Adrenal gland (tissue), 12 donors: ENCODE measurements around the gene HECW1. TPM values are rescaled to one million over a fixed set of nuclear protein-coding genes. Genes with fewer than 3 reads are reported as not detected.

Experiments
- DNase-seq, 7 donors: peaks; one replicate each; pipeline ENCODE4 v3.0.0-alpha.2; 2019 to 2020
- H3K27ac ChIP-seq, 5 donors: fragments of 200-600 bp; sonication (generic) in 4 of 5; 1 replicate in 3 of 5; 2 replicates in 2 of 5; pipeline versions ENCODE4 v1.5.1 to v1.8.0; 2016 to 2020; ENCODE audit warnings: mild to moderate bottlenecking in 1 of 5
- H3K27me3 ChIP-seq: fragments of 200-600 bp; 2 replicates; pipeline ENCODE4 v1.8.0; 2021
- H3K36me3 ChIP-seq, 2 donors: fragments of 200-600 bp; replicated peaks in 1 of 2; 1 replicate in 1 of 2; 2 replicates in 1 of 2; pipeline versions ENCODE4 v1.5.1 to v1.8.0; 2018 to 2022
- H3K4me1 ChIP-seq, 2 donors: fragments of 200-600 bp; replicated peaks in 1 of 2; 1 replicate in 1 of 2; 2 replicates in 1 of 2; pipeline versions ENCODE4 v1.5.1 to v1.8.0; 2018 to 2021
- H3K4me3 ChIP-seq, 4 donors: fragments of 200-600 bp; sonication (generic) in 3 of 4; one replicate each; pipeline ENCODE4 v1.5.1; 2016 to 2018
- H3K9me3 ChIP-seq, 3 donors: fragments of 200-600 bp; sonication (generic) in 1 of 3; replicated peaks in 1 of 3; 1 replicate in 2 of 3; 2 replicates in 1 of 3; pipeline versions ENCODE4 v1.5.1 to v1.8.0; 2016 to 2021
- CTCF ChIP-seq, 6 experiments: fragments of 450-650 bp in 4 of 6; fragments of 200-600 bp in 2 of 6; sonication (generic) in 1 of 6; IDR thresholded peaks; 1 replicate in 5 of 6; 2 replicates in 1 of 6; pipeline versions ENCODE4 v1.5.1 to v1.8.0; 2016 to 2021; ENCODE audit warnings: antibody characterized with exemption in 6 of 6, mild to moderate bottlenecking in 2 of 6, moderate library complexity in 1 of 6
- POLR2A ChIP-seq, 2 donors: fragments of 450-650 bp; IDR thresholded peaks; one replicate each; pipeline ENCODE4 v1.6.1; 2017; ENCODE audit warnings: antibody characterized with exemption in 2 of 2, mild to moderate bottlenecking in 2 of 2, moderate library complexity in 1 of 2
- WGBS, 4 donors: extraction: QIAGEN DNeasy Blood & Tissue Kit in 2 of 4; methylation state at CpG; one replicate each; pipeline versions ENCODE4 v1.1.5 to v1.1.7; 2013 to 2017; 5-methylcytosine and 5-hydroxymethylcytosine counted together
- intact Hi-C, 2 donors: fragments of 100-400 bp; cut with DNase I; formaldehyde crosslinking; loops; one replicate each; pipeline versions ENCODE4 v1.14.1 to v1.15.0; 2022 to 2023
- polyA plus RNA-seq, 3 donors: library from polyadenylated mRNA; stranded (reverse); fragments of 200-250 nt in 2 of 3; fragments of 350-450 nt in 1 of 3; fragmentation: Illumina TruSeq in 1 of 3; extraction: RNeasy Lipid Tissue Mini Kit (QIAGEN cat#74804) in 1 of 3; gene quantifications; one replicate each; pipeline ENCODE4 v1.2.3, GENCODE V29; 2013 to 2014
- total RNA-seq, 9 donors: library from RNA; depleted of rRNA in 4 of 9; stranded (reverse); fragments of >200 nt in 4 of 9; fragments of 120-200 nt in 1 of 9; fragmentation: NEBNext Ultra II Directional in 1 of 9; extraction: Animal tissue kit (Norgen Biotek cat#: 25700) in 1 of 9; gene quantifications; one replicate each; pipeline versions ENCODE4 v1.1.0 to v1.2.4, GENCODE V29; 2013 to 2023
- donor health status: healthy with polysubstance abuse.
- donor health status: Bipolar disorder and iron deficiency.
- donor health status: DM: yes; HTN: yes; CAD: no.
- donor health status: DM: no; HTN: no; CAD: no.
- donor health status: DM: no; HTN: no; CAD: no.
- donor health status: DM: yes; HTN: yes; CAD: no.

HECW1 gene
- total and polyA plus RNA-seq, 12 donors = under 0.01 to 3.2 (median 0.06) TPM; not detected in 4

- intact Hi-C loops = no loop called here
- Histone ChIP-seq H3K4me1 (no peaks in the 10 kb centered on the region), H3K9me3 (no peaks in the 10 kb centered on the region), H3K27ac (no peak overlapping the region), H3K36me3 (no peaks in the 10 kb centered on the region), H3K4me3 (no peak overlapping the region), H3K27me3 (no peaks in the 10 kb centered on the region)
- WGBS, 4 donors = 74 to 84% (median 80%) methylated on average over 11 of the region's 11 CpGs
- no peak for TF ChIP-seq POLR2A (IDR thresholded peaks at IDR 0.05)
- TF ChIP-seq CTCF (IDR thresholded peaks at IDR 0.05) = no peak
- no peak for DNase-seq
Measured at GRCh38 chr7:43302773-43303460, 190.5 kb downstream of the HECW1 start.

- TF ChIP-seq POLR2A (IDR thresholded peaks at IDR 0.05) (no peak), CTCF (IDR thresholded peaks at IDR 0.05) (no peak)
- H3K4me3 ChIP-seq = no peak overlapping the region
- no peaks in the 10 kb centered on the region for H3K27me3 ChIP-seq
- H3K4me1 ChIP-seq = no peaks in the 10 kb centered on the region
- no peaks in the 10 kb centered on the region for H3K36me3 ChIP-seq
- DNase-seq = no peak
- H3K27ac ChIP-seq = no peak overlapping the region
- WGBS, 4 donors = 53 to 61% (median 55%) methylated on average over 4 of the region's 4 CpGs
- intact Hi-C loops = no loop called here
- H3K9me3 ChIP-seq = no peaks in the 10 kb centered on the region
Measured at GRCh38 chr7:43303740-43304241, 191.3 kb downstream of the HECW1 start.

- TF ChIP-seq POLR2A (IDR thresholded peaks at IDR 0.05) = no peak
- TF ChIP-seq CTCF (IDR thresholded peaks at IDR 0.05) = no peak
- Histone ChIP-seq H3K4me3 (no peak overlapping the region), H3K4me1 (no peaks in the 10 kb centered on the region), H3K9me3 (no peaks in the 10 kb centered on the region), H3K27me3 (no peaks in the 10 kb centered on the region), H3K27ac (no peak overlapping the region), H3K36me3 (no peaks in the 10 kb centered on the region)
- intact Hi-C loops = no loop called here
- WGBS, 4 donors = 77 to 94% (median 87%) methylated on average over 5 of the region's 5 CpGs
- DNase-seq = no peak
Measured at GRCh38 chr7:43306404-43306803, 194.0 kb downstream of the HECW1 start.

- intact Hi-C loops = no loop called here
Measured at GRCh38 chr7:43307522-43307921, 195.1 kb downstream of the HECW1 start.

More at GRCh38 chr7:43307522-43307921, 195.1 kb downstream of the HECW1 start:
- no peak for DNase-seq
- Histone ChIP-seq H3K27me3 (no peaks in the 10 kb centered on the region), H3K27ac (no peak overlapping the region), H3K9me3 (no peaks in the 10 kb centered on the region), H3K4me1 (no peaks in the 10 kb centered on the region), H3K36me3 (no peaks in the 10 kb centered on the region), H3K4me3 (no peak overlapping the region)
- no peak for TF ChIP-seq POLR2A (IDR thresholded peaks at IDR 0.05)
- 55 to 79% (median 67%) methylated on average over 1 of the region's 1 CpG for WGBS, 4 donors
